ENCODE data around the gene PITRM1. TPM values are rescaled to one million over a fixed set of nuclear protein-coding genes. Genes with fewer than 3 reads are reported as not detected.
A peak's percentile ranks its signal among the peaks of the same experiment; 100 is the strongest.

Gene PITRM1
- total RNA-seq, 5 donors from 2014 or later (not counting 1 experiment from before 2014, with no cell fraction given) = 73.9 to 89.5 (median 81.0) TPM

GRCh38 chr10:3122486-3123205 lies 49.9 kb downstream of the PITRM1 start:
- H3K4me1 ChIP-seq (ENCODE audit: control insufficient read depth in 1 of 2, extremely low read depth in 1 of 2, insufficient read depth in 2 of 2, low read length in 2 of 2) = no peaks in the 10 kb centered on the region
- H3K27ac Mint-ChIP-seq = no peak overlapping the region
- peaks cover 44% of the 10 kb centered on the region for H3K36me3 Mint-ChIP-seq
- no peak overlapping the region for H3K4me3 Mint-ChIP-seq
- H3K9me3 ChIP-seq = no peaks in the 10 kb centered on the region
- 90% methylated on average over 22 of the region's 27 CpGs for WGBS (ENCODE audit: insufficient coverage)
- H3K4me1 Mint-ChIP-seq = no peaks in the 10 kb centered on the region
- peaks cover 13 to 51% of the 10 kb centered on the region in 2 donors for H3K36me3 ChIP-seq (ENCODE audit: control insufficient read depth in 2 of 2, extremely low read depth in 1 of 2, insufficient read depth in 1 of 2, low read length in 1 of 2)
- DNase-seq (no peak), ATAC-seq (replicated peaks in 1 of 4) (no peak)
- no peak overlapping the region for H3K27ac ChIP-seq (ENCODE audit: low read length)
- POLR2A ChIA-PET = no interaction called here
- peaks cover 0 to 1% (median 0%) of the 10 kb centered on the region in 3 donors for H3K9me3 Mint-ChIP-seq
- CTCF ChIA-PET = no interaction called here
- H3K27me3 ChIP-seq (replicated peaks in 1 of 2; ENCODE audit: control insufficient read depth in 2 of 2, extremely low read depth in 1 of 2, insufficient read depth in 2 of 2, low read length in 1 of 2) = no peaks in the 10 kb centered on the region
- H3K27me3 Mint-ChIP-seq = no peaks in the 10 kb centered on the region
- H3K4me3 ChIP-seq (ENCODE audit: control insufficient read depth in 1 of 2, extremely low read depth in 1 of 2, low read length in 1 of 2) = no peak overlapping the region

GRCh38 chr10:3122034-3122433 lies 50.5 kb downstream of the PITRM1 start:
- H3K27me3 ChIP-seq (replicated peaks in 1 of 2; ENCODE audit: control insufficient read depth in 2 of 2, extremely low read depth in 1 of 2, insufficient read depth in 2 of 2, low read length in 1 of 2) = no peaks in the 10 kb centered on the region
- Mint-ChIP-seq H3K9me3 (no peaks in the 10 kb centered on the region), H3K4me1 (no peaks in the 10 kb centered on the region), H3K36me3 (peaks cover 48% of the 10 kb centered on the region), H3K27me3 (no peaks in the 10 kb centered on the region), H3K4me3 (no peak overlapping the region), H3K27ac (no peak overlapping the region)
- ATAC-seq (replicated peaks in 1 of 4) (no peak), DNase-seq (no peak)
- no peaks in the 10 kb centered on the region for H3K9me3 ChIP-seq
- ChIA-PET POLR2A (no interaction called here), CTCF (no interaction called here)
- no peaks in the 10 kb centered on the region for H3K4me1 ChIP-seq (ENCODE audit: control insufficient read depth in 1 of 2, extremely low read depth in 1 of 2, insufficient read depth in 2 of 2, low read length in 2 of 2)
- 93% methylated on average over 14 of the region's 14 CpGs for WGBS (ENCODE audit: insufficient coverage)
- no peak overlapping the region for H3K4me3 ChIP-seq (ENCODE audit: control insufficient read depth in 1 of 2, extremely low read depth in 1 of 2, low read length in 1 of 2)
- peaks cover 13 to 57% of the 10 kb centered on the region in 2 donors for H3K36me3 ChIP-seq (ENCODE audit: control insufficient read depth in 2 of 2, extremely low read depth in 1 of 2, insufficient read depth in 1 of 2, low read length in 1 of 2)
- H3K27ac ChIP-seq (ENCODE audit: low read length) = no peak overlapping the region

- CTCF ChIA-PET = interaction anchor here in 1 of 2 donors (0.6 kb wide), 1 partner anchor 9 kb away, joined by 5 read pairs; no protein-coding TSS in a partner anchor
- no peaks in the 10 kb centered on the region for H3K9me3 Mint-ChIP-seq
These were observed 52.7 kb downstream of the PITRM1 start for GRCh38 chr10:3119796-3120459.

GRCh38 chr10:3118641-3119091 lies 53.9 kb downstream of the PITRM1 start:
- no peaks in the 10 kb centered on the region for H3K4me1 Mint-ChIP-seq
- H3K27me3 Mint-ChIP-seq = no peaks in the 10 kb centered on the region
- ChIA-PET POLR2A (no interaction called here), CTCF (no interaction called here)
- Histone ChIP-seq H3K4me1 (ENCODE audit: control insufficient read depth in 1 of 2, extremely low read depth in 1 of 2, insufficient read depth in 2 of 2, low read length in 2 of 2) (no peaks in the 10 kb centered on the region), H3K9me3 (no peaks in the 10 kb centered on the region), H3K27me3 (replicated peaks in 1 of 2; ENCODE audit: control insufficient read depth in 2 of 2, extremely low read depth in 1 of 2, insufficient read depth in 2 of 2, low read length in 1 of 2) (no peaks in the 10 kb centered on the region), H3K4me3 (ENCODE audit: control insufficient read depth in 1 of 2, extremely low read depth in 1 of 2, low read length in 1 of 2) (no peak overlapping the region), H3K27ac (ENCODE audit: low read length) (no peak overlapping the region), H3K36me3 (ENCODE audit: control insufficient read depth in 2 of 2, extremely low read depth in 1 of 2, insufficient read depth in 1 of 2, low read length in 1 of 2) (peaks cover 14 to 74% of the 10 kb centered on the region in 2 donors)
- DNase-seq (no peak), ATAC-seq (replicated peaks in 1 of 4) (no peak)
- peaks cover 66% of the 10 kb centered on the region for H3K36me3 Mint-ChIP-seq
- H3K4me3 Mint-ChIP-seq = no peak overlapping the region
- H3K27ac Mint-ChIP-seq = no peak overlapping the region
- no peaks in the 10 kb centered on the region for H3K9me3 Mint-ChIP-seq
- 97% methylated on average over 28 of the region's 32 CpGs for WGBS (ENCODE audit: insufficient coverage)

More at GRCh38 chr10:3119796-3120459, 52.7 kb downstream of the PITRM1 start:
- 98% methylated on average over 21 of the region's 31 CpGs for WGBS (ENCODE audit: insufficient coverage)
- Histone ChIP-seq H3K9me3 (no peaks in the 10 kb centered on the region), H3K27me3 (replicated peaks in 1 of 2; ENCODE audit: control insufficient read depth in 2 of 2, extremely low read depth in 1 of 2, insufficient read depth in 2 of 2, low read length in 1 of 2) (no peaks in the 10 kb centered on the region), H3K4me1 (ENCODE audit: control insufficient read depth in 1 of 2, extremely low read depth in 1 of 2, insufficient read depth in 2 of 2, low read length in 2 of 2) (no peaks in the 10 kb centered on the region), H3K27ac (ENCODE audit: low read length) (no peak overlapping the region), H3K36me3 (ENCODE audit: control insufficient read depth in 2 of 2, extremely low read depth in 1 of 2, insufficient read depth in 1 of 2, low read length in 1 of 2) (peaks cover 13 to 64% of the 10 kb centered on the region in 2 donors), H3K4me3 (ENCODE audit: control insufficient read depth in 1 of 2, extremely low read depth in 1 of 2, low read length in 1 of 2) (no peak overlapping the region)
- peak in 1 of 35 experiments; percentile 13 for DNase-seq
- Mint-ChIP-seq H3K27me3 (no peaks in the 10 kb centered on the region), H3K27ac (no peak overlapping the region), H3K4me1 (no peaks in the 10 kb centered on the region), H3K36me3 (peaks cover 62% of the 10 kb centered on the region), H3K4me3 (no peak overlapping the region)
- peak in 1 of 4 experiments; percentile 40 for ATAC-seq (replicated peaks in 1 of 4)
- POLR2A ChIA-PET = no interaction called here

- Histone ChIP-seq H3K27me3 (replicated peaks in 1 of 2; ENCODE audit: control insufficient read depth in 2 of 2, extremely low read depth in 1 of 2, insufficient read depth in 2 of 2, low read length in 1 of 2) (no peaks in the 10 kb centered on the region), H3K4me3 (ENCODE audit: control insufficient read depth in 1 of 2, extremely low read depth in 1 of 2, low read length in 1 of 2) (no peak overlapping the region), H3K9me3 (no peaks in the 10 kb centered on the region), H3K4me1 (ENCODE audit: control insufficient read depth in 1 of 2, extremely low read depth in 1 of 2, insufficient read depth in 2 of 2, low read length in 2 of 2) (no peaks in the 10 kb centered on the region), H3K27ac (ENCODE audit: low read length) (no peak overlapping the region), H3K36me3 (ENCODE audit: control insufficient read depth in 2 of 2, extremely low read depth in 1 of 2, insufficient read depth in 1 of 2, low read length in 1 of 2) (peaks cover 21 to 75% of the 10 kb centered on the region in 2 donors)
- ChIA-PET CTCF (no interaction called here), POLR2A (no interaction called here)
- Mint-ChIP-seq H3K4me1 (no peaks in the 10 kb centered on the region), H3K4me3 (no peak overlapping the region), H3K36me3 (peaks cover 70% of the 10 kb centered on the region), H3K27me3 (no peaks in the 10 kb centered on the region), H3K27ac (no peak overlapping the region), H3K9me3 (no peaks in the 10 kb centered on the region)
- ATAC-seq (replicated peaks in 1 of 4) (no peak), DNase-seq (no peak)
- 97% methylated on average over 11 of the region's 12 CpGs for WGBS (ENCODE audit: insufficient coverage)
These were observed 55.1 kb downstream of the PITRM1 start for GRCh38 chr10:3117486-3117885.

GRCh38 chr10:3116508-3117100 lies 56.0 kb downstream of the PITRM1 start:
- Histone ChIP-seq H3K36me3 (ENCODE audit: control insufficient read depth in 2 of 2, extremely low read depth in 1 of 2, insufficient read depth in 1 of 2, low read length in 1 of 2) (peaks cover 23 to 76% of the 10 kb centered on the region in 2 donors), H3K27ac (ENCODE audit: low read length) (no peak overlapping the region), H3K4me1 (ENCODE audit: control insufficient read depth in 1 of 2, extremely low read depth in 1 of 2, insufficient read depth in 2 of 2, low read length in 2 of 2) (no peaks in the 10 kb centered on the region), H3K4me3 (ENCODE audit: control insufficient read depth in 1 of 2, extremely low read depth in 1 of 2, low read length in 1 of 2) (no peak overlapping the region), H3K9me3 (no peaks in the 10 kb centered on the region), H3K27me3 (replicated peaks in 1 of 2; ENCODE audit: control insufficient read depth in 2 of 2, extremely low read depth in 1 of 2, insufficient read depth in 2 of 2, low read length in 1 of 2) (no peaks in the 10 kb centered on the region)
- Mint-ChIP-seq H3K36me3 (peaks cover 69% of the 10 kb centered on the region), H3K4me3 (no peak overlapping the region), H3K4me1 (no peaks in the 10 kb centered on the region), H3K27me3 (no peaks in the 10 kb centered on the region), H3K9me3 (no peaks in the 10 kb centered on the region), H3K27ac (no peak overlapping the region)
- ATAC-seq (replicated peaks in 1 of 4) (no peak), DNase-seq (no peak)
- POLR2A ChIA-PET = no interaction called here
- 91% methylated on average over 10 of the region's 20 CpGs for WGBS (ENCODE audit: insufficient coverage)
- CTCF ChIA-PET = no interaction called here
